Head of caudate nucleus (tissue), 42 donors: ENCODE data around the gene AKR1C1.
"Not testable (repeated sequence)": the region's sequence is repeated elsewhere in the genome, so short reads cannot be mapped to it uniquely, and the experiment has no call there.

Experiments
- DNase-seq, 42 donors: peaks; one replicate each; pipeline versions ENCODE4 v3.0.0 to v3.0.0-alpha.2; 2020 to 2021; ENCODE audit warnings: mixed read lengths in 7 of 42
- intact Hi-C: fragments of 100-400 bp; cut with DNase I; formaldehyde crosslinking; loops from one replicate; pipeline ENCODE4 v1.15.0; 2022

The AKR1C1 gene

DNA sequence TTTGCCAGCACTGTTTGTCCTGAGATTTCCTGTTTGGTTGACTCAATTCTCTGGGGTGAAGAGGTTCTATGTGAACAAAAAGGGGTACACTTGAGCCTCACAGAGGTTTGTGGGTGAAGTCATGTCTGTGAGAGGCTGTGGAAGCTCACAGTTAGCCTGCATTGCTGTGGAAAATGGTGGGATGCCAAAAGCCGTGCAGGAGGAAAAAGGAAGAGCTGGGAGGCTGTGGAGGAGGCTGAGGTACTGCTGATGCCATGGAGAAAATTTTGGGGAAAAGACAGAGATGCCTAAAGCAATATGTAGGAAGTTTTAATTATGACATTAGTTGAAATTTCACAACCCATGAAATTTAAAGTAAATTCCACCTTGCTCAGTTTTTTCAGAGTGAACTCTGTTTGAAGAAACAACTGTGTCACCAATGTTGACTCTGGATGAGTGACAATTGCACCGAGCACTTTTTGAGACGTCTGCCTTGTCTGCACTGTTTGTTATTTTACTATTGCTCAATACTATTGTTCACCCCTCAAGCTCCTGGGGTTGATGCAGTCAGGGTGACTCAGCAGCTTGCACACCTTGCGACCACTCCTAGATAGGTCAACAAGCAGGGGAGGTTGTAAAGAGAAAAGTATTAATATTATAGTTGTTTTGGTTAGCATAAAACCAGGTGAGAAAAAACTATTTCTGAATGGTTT lies 45.8 kb downstream of the AKR1C1 start:
- DNase-seq, intact Hi-C loops: not testable (repeated sequence)

DNA sequence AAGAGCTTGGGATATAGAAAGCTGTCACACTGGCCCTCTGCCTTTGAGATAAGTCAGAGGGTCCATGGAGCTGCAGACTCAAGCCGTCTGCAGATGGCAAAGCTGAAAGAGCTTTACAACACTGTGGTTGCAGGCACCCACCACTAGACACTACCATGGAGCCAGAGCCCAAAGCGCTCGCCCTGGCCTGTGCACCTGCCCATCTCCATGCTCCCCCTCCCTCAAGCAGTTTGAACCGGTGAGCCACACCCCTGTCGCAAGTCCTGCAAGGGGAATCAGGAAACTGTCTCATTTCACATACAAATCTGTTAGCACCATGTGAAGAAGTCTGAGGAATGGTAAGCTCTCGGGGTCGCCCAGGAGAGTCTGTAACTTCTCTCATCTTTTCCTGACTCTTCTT lies 46.8 kb downstream of the AKR1C1 start:
- intact Hi-C loops, DNase-seq: not testable (repeated sequence)

DNA sequence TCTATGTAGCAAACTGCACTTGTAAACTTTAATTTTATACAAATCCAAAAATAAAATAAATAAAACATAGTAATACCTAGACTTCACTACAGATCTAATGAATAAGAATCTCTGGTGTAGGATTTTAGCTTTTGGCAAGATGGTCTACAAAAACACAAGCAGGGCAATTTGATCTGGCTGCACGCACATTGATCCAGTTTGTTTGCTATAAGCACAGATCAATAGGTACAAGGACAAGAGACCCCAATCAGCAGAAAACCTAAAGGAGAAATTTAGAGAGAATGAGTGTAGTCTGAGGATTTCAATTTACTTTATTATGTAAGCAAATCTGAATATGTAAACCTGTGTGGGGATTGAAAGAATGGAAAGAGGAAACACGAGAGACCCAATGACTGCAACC lies 48.2 kb downstream of the AKR1C1 start:
- intact Hi-C loops, DNase-seq: not testable (repeated sequence)

DNA sequence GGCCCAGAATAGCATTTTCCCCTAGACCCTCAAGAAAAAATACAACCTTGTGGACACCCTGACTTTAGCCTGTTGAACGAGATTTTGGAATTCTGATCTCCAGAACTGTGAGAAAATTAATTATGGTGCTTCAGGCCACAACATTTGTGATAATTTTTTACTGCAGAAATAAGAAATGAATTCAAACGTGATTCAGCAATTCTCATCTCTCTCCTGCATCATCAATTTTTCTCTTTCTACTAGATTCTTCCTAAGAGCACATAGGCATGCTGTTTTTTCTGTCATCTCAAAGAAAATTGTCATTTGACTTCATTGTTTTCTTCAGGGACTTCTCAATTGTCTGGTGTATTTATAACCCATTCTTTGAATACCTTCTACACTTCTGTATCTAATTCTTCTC lies 49.4 kb downstream of the AKR1C1 start:
- intact Hi-C loops: no loop called here
- no peak for DNase-seq

DNA sequence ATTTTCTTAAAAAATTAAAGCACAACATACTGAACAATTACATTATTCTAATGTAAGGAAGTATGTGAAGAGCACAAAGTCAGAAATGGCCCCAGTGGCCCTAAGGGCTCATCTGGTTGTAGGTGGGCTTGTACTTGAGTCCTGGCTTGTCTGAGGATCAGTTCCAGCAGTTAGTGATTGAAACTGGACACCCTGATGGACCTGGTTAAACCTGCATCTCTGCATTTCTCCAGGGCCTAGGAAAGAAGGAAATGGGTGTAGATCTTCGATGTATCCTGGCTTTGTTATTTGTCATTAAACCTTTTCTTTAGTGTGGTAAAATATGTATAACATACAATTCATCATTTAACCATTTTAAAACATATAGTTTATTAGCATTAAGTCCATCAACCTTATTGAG lies 50.2 kb downstream of the AKR1C1 start:
- no peak for DNase-seq
- intact Hi-C loops: no loop called here

DNA sequence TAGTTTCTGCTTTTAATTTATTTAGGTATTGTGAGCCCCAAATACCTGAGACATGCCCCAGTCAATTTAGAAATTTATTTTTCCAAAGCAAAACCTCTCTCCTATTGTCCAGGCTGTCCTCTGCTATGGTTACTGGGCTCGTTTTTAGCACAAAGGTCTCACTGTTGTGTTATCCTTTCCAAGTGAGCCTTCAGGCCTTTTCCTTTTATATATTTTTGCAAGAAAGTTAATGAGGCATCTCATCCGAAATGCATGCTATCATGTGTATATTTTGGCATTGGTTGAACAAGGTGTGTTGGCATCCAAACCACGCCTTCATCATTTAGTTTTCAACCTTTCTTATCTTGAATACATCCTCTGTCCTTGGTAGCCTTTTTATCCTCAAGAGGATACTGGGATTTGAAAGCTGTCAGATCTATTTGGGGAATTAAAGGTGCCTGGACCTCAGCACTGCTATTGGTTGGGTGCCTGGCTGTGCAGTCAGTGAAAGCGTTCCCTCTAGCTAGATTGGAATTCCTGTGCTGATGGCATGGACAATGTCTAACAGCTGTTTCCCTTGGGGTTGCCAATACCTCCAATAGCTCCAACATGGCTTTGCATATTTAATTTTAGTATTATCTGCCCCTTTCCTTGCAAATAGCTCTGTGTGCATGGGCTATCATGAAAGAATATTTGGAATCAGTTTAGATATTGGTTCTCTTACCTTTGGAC lies 51.1 kb downstream of the AKR1C1 start:
- intact Hi-C loops, DNase-seq: not testable (repeated sequence)

DNA sequence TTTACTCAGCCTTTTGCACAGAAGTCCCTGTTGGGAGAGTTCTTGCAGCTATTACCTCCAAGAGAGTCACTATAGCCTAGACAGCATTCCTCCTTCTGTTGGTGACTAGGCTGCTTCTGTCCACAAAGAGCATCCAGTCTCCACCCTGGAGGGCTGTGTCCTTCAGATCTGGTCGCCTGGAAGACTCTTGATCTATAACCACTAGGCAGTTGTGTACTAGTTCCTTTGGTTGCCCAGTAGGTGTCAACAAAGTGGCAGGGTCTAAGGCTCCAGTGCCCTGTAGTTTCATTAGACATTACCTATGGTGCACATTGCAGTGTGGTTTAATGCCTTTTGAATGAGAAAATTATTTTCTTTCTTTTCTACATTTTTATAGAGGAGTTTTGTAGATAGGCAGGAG lies 51.7 kb downstream of the AKR1C1 start:
- DNase-seq: no peak
- intact Hi-C loops: no loop called here

DNA sequence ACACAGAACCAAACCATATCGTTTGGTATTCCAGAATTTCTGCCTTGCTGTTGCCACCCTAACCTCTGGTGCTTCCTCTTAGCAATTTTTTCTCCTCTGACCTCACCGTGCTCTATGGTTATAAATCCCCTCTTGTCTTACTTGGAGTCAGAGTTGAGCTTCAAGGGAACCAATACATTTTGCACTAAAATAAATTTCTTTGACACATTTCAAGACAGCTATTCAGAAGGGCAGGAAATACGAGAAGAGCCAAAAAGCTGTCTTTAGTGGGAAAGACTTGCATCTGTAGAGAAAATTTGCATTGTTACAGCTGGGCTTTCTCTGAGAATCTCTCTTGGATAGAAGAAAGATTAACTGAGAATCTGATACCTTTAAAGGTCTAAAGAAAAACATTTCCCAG lies 54.9 kb downstream of the AKR1C1 start:
- intact Hi-C loops: no loop called here
- no peak for DNase-seq

DNA sequence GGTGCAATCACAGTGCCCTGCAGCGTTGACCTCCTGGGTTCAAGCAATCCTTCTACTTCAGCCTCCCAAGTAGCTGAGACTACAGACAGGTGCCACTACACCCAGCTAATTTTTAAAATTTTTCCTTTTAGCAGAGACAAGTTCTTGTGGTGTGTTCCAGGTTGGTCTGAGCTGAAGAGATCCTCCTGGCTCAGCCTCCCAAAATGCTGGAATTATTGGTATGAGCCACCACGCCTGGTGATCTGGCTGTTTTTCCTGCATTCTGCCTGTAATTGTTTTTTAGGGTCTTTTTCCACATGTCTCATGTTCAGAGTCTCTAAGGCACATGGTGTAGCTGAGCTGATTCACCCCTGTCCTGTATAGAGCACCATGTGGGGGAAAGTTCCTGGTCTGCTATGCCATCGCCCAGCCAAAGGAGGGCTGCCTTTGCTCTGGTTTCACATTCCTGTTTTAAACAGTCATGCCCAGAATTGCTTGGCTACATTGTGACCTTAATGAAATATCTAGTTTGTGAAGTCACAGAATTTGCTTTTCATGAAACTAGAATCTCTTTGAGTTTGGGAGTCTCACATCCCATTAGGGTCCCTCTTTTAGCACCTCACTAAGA lies 55.6 kb downstream of the AKR1C1 start:
- intact Hi-C loops: not testable (repeated sequence)
- peak in 2 of 42 donors; percentile 1 to 6 for DNase-seq

DNA sequence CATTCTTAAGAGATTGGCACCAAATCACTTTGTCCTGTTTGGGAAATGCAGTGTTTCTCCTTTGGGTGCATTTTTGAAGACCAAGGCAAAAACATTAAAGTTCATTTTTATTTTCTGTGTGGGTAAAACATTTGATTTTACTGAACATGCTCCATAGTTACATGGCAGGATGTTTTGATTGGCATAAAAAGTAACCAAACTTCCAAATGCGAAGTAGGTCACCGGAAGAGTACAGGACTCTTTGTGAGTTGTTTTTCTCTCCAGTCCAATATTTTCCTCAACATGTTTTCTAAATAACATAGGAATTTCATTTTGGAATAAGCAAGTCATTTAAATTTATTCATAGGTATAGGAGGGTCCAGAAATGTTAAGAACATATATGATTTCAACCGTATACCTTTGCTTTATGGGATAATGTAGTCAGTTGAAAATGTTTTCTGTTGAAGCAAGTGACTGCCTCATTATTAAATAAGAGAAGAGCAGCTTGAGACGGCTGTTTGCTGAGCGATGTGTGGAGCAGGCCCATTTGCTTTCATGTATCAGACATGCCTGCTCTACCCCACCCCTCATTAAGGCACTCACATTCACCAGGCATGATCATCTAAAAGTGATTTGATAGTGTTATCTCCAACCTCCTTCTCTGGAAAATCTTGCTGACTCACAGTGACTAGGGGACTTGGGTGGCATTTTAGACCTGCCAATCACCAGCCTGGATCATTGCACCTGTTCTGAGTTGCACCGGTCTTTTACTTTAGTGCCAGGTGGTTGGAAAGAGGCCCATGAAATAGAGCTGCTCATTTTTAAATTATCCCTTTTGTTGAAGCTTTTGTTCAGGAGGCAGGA lies 56.8 kb downstream of the AKR1C1 start:
- DNase-seq, intact Hi-C loops: not testable (repeated sequence)

DNA sequence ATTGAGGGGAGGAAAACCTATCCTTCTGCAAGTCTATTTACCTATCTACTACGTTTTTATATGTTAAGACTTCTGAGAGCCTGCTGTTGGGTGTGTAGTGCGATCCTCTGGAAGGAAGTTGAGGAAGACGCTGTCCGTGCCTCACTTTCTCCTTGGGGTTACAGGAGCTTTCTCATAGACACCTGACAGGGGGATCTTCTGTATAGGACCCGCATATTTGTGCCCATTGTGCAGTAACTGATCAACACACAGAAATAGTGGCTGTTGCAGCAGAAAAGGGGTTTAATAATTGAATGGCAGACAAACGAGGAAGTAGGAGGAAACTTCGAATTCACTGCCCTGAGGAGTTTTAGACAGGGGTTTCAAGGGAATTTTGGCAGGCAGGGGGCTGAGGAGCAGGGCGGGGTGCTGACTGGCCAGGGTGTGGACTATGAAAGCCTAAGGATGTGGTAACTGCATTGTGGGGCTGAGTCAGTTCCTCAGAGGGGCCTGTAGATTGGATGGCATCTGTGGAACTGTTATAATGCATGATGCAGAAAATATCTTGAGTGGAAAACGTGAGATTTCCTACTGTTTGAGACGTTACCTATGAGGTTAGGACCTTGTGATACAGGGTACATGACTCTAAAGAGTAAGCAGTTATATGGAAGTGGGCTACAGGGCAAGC lies 58.5 kb downstream of the AKR1C1 start:
- intact Hi-C loops, DNase-seq: not testable (repeated sequence)

DNA sequence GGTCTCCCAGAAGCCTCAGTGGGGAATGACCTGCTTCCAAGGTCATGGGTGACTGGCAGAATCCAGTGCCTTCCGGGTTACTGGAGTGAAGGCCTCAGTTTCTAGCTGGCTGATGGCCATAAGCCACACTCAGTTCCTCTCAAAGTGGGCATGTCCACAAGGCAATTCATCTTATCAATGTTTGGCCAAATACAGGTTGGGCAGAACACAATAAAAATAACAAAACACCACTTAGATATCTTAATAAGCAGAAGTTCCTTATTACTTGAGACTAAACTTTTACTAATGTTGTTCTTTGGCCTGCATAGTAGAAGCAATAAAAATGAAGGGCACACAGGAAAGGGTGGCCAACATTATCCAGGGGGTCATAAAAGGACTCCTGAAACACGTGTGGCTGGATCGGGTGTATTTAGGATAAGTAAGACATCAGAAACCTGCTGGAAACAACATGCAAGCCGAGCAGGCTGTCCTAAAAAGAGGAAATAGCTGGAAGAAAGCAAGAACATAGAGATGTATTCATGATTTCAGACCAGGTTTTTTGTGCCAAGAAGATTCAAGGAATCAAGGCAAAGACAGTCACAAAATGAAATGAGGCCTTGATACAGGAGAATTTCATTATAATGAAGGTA lies 60.1 kb downstream of the AKR1C1 start:
- intact Hi-C loops: no loop called here
- DNase-seq: no peak

DNA sequence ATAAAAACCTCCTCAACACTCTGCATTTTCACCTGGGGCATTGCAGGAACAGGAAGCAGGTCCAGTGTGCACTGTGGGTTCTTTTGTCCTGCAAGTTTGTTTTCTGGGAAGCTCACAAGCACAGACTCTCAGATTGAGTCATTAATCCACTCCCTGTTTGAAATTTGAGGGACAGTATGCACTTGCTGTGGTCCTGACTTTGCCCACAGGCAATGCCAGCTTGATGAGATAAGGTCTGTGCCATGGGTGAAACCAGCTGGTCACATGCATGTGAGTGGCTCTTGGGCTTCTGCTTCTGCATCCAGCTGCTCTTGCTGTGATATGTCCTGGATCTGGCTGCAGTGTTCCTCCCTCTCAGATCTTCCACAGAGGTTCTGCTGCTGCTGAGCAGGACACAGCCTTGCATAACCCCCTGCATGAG lies 62.3 kb downstream of the AKR1C1 start:
- DNase-seq, intact Hi-C loops: not testable (repeated sequence)

DNA sequence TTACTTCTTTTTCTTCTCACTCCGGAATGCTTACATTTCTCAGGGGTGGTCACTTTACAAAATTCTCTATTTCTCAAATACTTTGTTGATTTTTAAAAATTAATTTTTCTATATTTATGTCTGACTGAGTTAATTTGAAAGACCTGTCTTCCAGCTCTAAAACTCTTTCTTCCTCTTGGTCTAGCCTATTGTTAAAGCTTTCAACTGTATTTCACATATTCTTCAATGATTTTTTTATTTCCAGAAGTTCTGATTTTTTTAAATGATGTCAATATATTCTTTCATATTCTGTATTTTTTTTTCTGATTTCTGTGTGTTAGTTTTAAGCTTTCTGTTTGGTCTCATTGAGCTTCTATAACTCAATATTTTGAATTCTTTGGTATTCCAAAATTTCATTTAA lies 67.8 kb downstream of the AKR1C1 start:
- DNase-seq: no peak
- intact Hi-C loops: no loop called here

DNA sequence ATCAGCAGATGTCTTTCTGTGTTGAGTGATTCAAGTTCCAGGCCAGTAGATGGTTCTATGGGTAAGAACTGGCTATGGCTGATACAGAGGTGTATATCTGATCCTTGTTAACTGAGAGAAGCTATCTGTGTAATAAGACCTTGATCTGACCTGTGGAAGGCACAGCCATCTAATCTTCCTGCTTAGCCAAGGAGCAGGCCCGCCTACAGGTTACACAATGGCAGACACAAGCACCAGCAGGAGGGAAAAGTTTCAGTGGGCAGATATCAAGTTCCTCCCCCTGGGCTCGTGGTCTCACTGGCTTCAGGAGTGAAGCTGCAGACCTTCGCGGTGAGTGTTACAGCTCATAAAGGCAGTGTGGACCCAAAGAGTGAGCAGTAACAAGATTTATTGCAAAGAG lies 68.4 kb downstream of the AKR1C1 start:
- intact Hi-C loops, DNase-seq: not testable (repeated sequence)

DNA sequence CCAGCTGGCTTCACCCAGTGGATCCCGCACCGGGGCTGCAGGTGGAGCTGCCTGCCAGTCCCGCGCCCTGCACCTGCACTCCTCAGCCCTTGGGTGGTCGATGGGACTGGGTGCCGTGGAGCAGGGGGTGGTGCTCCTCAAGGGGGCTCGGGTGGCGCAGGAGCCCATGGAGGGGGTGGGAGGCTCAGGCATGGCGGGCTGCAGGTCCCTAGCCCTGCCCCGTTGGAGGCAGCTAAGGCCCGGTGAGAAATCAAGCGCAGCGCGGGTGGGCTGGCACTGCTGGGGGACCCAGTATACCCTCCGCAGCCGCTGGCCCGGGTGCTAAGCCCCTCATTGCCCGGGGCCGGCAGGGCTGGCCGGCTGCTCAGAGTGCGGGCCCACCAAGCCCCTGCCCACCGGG lies 69.2 kb downstream of the AKR1C1 start:
- DNase-seq, intact Hi-C loops: not testable (repeated sequence)
